Astrocyte (in vitro differentiated cells and primary cell): ENCODE data around the gene RNF2.

Source experiments
- EZH2 ChIP-seq: IDR thresholded peaks from 2 replicates; pipeline ENCODE4 v1.6.1; 2012; ENCODE audit warnings: mild to moderate bottlenecking, low read length, inconsistent platforms; ENCODE audit not compliant: insufficient read depth
- TF ChIP-seq, protein P1 (sequence below): IDR thresholded peaks from 2 replicates; pipeline ENCODE4 v1.5.1; 2011; ENCODE audit warnings: low read depth, mild to moderate bottlenecking, inconsistent platforms, low read length, moderate library complexity; ENCODE audit not compliant: insufficient read depth

DNA sequence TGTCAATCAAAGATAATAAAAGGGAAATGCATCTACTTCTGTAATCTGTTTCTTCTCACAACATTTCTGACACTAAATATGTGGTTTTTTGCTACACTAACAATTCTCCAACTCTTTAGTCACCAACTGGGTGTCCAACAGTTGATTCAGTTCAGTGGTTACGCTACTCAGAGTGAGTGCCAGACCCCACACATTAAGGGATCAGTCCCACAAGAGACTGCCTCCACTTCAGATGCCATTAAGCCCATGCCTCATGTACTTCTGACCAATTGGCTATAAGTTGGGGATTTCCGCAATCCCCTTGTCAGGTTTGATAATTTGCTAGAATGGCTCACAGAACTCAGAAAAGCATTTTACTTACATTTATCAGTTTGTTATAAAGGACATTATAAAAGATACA lies 28.4 kb downstream of the RNF2 start:
- TF ChIP-seq, protein P1, sequence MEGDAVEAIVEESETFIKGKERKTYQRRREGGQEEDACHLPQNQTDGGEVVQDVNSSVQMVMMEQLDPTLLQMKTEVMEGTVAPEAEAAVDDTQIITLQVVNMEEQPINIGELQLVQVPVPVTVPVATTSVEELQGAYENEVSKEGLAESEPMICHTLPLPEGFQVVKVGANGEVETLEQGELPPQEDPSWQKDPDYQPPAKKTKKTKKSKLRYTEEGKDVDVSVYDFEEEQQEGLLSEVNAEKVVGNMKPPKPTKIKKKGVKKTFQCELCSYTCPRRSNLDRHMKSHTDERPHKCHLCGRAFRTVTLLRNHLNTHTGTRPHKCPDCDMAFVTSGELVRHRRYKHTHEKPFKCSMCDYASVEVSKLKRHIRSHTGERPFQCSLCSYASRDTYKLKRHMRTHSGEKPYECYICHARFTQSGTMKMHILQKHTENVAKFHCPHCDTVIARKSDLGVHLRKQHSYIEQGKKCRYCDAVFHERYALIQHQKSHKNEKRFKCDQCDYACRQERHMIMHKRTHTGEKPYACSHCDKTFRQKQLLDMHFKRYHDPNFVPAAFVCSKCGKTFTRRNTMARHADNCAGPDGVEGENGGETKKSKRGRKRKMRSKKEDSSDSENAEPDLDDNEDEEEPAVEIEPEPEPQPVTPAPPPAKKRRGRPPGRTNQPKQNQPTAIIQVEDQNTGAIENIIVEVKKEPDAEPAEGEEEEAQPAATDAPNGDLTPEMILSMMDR: no peak
- TF ChIP-seq EZH2: no peak
